ENCODE results near the gene SUB1.

The SUB1 gene

DNA sequence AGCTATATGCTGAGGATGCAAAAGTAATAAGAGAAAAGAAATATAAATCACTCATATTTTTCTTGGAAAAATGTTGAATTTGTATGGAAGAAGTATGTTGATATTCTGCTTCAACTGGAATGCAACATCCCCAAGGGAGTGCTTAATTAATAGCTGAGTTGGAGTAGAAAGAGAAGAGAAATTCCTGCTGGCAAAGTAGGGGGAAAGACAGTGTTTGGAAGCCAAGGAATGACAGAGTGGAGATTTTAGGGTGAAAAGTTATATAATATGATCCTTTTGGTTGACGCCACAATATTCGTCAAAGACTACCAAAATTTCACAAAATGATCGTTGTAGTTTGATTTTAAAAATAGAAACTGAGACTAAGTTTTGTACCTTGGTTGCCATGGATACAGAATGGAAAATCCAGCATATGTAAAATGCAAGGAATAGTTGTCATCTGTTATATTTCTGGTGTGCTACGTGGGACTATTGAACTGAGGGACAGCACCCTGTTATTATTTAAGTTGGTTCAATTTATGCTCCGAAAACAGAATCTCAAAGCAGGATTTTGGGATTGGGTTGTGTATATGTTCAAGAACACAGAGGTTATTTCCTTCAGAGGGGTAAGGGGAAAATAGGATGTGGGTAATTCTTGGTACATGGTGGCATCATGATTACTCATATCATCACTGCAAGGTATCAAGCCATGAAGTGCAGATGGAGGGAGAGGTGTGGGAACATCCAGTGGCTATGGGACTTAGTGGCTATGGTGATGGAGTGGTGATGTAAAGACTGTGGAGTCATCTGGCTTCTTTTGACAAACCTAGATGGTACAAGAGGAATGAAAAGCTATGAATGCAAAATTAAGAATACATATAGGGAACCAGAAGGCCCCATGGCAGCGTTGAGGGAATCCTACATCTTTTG, 61.0 kb downstream of the SUB1 start:
- no peak for DNase-seq

DNA sequence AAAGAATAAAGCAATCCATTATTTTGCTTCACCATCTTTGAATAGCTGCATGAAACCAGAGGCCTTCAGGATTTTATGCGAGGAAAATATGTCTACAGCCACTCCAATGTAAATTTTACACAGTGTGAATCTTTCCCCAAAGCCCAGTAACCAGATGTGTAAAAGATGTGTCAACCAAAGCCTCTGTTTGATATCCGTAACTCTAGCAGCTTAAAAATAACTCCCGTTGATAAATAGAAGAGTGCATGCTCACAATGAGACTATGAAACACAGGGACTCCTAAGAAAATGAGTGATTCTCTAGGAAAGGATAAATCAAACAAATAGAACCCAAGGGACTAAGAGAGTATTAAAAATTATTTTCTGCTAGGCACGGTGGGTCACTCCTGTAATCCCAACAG, 65.7 kb downstream of the SUB1 start:
- DNase-seq, result no peak

DNA sequence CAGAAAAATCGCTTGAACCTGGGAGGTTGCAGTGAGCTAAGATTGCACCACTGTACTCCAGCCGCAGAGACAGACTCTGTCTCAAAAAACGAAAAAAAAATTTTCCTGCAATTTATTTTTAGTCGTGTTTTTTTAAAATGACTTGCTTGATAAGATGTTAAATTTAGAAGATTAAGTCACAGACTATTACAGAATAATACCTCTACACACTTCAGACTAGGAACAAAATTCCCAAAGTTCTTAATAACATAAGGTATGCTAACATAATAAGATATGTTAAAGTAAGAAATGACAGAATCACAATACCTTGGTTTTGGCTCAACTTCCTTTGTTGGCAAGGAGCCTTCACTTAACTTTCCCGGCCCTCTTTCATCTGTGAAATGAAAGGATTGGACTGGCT, 66.3 kb downstream of the SUB1 start:
- DNase-seq, result no peak
